Brain pericyte (primary cell): ENCODE measurements around the gene LYZ.
"Not testable (repeated sequence)": the region's sequence is repeated elsewhere in the genome, so short reads cannot be mapped to it uniquely, and the experiment has no call there.

ENCODE experiments used
- DNase-seq: peaks from one replicate; pipeline ENCODE4 v3.0.0-alpha.2; 2012; ENCODE audit warnings: low read depth, low spot score

Gene LYZ

DNA sequence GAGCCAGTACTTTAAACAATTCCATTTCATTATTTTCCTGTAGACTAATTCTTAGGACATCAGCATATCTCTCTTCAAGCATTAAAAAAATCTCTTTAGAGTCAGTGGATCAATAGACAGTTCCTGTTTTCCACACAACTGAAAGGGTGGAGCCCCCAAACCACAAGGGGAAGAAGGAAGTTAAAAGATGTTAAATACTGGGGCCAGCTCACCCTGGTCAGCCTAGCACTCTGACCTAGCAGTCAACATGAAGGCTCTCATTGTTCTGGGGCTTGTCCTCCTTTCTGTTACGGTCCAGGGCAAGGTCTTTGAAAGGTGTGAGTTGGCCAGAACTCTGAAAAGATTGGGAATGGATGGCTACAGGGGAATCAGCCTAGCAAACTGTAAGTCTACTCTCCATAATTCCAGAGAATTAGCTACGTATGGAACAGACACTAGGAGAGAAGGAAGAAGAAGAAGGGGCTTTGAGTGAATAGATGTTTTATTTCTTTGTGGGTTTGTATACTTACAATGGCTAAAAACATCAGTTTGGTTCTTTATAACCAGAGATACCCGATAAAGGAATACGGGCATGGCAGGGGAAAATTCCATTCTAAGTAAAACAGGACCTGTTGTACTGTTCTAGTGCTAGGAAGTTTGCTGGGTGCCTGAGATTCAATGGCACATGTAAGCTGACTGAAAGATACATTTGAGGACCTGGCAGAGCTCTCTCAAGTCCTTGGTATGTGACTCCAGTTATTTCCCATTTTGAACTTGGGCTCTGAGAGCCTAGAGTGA is at the start of gene LYZ:
LYZ (plus strand) TSS at position 220 of the 777 bp plus-strand sequence; CDS start at position 248, 28 bp downstream.
- DNase-seq, result no peak

DNA sequence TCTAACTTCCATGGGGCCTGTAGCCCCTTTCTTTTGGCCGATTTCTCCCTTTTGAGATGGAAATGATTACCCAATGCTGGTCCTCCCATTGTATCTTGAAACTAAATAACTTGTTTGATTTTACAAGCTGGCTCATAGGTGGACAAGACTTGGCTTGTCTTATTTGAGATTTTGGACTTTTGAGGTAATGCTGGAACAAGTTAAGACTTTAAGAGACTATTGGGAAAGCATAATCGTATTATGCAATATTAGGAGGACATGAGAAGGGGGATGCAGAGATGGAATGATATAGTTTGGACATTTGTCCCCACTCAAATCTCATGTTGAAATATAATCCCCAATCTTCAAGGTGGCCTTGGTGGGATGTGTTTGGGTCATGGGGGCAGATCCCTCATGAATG is 49.2 kb upstream of the LYZ start:
- no peak for DNase-seq

DNA sequence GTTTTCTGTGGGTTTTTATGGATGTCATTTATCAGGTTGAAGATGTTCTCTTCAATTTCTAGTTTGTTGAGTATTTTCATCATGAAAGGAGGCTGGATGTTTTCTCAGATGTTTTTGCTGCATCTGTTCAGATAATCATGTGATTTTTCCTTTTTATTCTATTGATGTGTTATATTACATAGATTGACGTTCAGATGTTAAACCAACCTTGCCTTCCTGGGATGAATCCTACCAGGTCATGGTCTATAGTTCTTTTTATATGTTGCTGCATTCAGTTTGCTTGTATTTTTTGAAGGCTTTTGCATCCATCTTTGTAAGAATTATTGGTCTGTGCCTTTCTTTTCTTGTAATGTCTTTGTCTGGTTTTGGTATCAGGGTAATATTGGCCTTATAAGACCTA is 43.9 kb upstream of the LYZ start:
- no peak for DNase-seq

DNA sequence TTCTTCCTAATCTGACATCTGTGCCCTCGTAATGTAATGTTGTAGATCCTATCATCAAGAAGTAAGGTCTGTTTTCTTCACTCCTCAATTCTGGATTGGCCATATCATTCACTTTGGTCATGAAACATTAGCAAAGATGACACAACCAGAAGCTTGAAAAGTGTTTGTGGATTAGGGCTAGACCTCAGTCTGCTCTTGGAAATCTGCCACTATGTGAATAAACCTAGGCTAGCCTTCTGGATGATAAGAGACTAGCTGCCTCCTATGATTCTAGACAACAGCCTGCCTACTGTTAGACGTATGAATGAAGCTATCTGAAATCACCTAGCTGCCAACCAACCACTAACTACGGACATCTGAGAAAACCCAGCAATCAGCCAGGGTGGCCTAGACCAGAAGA is 38.7 kb upstream of the LYZ start:
- no peak for DNase-seq

DNA sequence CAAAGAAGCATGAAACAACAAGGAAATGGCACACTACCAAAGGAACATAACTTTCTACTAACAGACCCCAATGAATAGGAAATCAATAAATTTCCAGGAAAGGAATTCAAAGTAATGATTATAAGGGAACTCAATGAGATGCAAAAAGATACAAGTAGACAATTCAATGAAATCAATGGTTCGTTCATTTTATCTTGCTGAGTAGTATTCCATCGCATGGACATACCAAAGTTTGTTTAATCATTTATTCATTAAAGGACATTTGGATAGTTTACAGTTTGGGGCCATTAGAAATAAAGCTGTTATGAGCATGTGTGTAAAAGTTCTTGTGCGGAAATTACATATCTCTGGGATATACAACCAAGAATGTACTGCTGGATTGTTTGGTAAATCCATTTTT is 35.0 kb upstream of the LYZ start:
- DNase-seq, result no peak

DNA sequence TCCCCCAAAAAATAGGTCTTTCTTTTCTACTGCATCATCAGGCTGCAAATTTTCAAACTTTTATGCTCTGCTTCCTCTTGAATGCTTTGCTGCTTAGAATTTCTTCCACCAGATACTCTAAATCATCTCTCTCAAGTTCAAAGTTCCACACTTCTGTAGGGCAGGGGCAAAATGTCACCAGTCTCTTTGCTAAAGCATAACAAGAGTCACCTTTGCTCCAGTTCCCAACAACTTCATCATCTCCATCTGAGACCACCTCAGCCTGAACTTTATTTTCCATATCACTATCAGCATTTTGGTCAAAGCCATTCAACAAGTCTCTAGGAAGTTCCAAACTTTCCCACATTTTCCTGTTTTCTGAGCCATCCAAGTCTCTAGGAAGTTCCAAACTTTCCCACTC is 31.4 kb upstream of the LYZ start:
- DNase-seq, result not testable (repeated sequence)

DNA sequence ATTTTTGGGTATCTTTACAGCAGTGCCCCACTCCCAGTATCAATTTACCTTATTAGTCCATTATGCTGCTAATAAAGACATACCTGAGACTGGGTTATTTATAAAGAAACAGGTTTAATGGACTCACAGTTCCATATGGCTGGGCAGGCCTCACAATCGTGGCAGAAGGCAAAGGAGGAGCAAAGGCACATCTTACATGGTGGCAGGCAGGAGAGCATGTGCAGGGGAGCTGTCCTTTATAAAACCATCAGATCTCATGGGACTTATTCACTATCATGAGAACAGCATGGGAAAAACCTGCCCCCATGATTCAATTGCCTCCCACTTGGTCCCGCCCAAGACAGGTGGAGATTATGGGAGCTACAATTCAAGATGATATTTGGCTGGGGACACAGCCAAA is 30.9 kb upstream of the LYZ start:
- DNase-seq, result not testable (repeated sequence)

DNA sequence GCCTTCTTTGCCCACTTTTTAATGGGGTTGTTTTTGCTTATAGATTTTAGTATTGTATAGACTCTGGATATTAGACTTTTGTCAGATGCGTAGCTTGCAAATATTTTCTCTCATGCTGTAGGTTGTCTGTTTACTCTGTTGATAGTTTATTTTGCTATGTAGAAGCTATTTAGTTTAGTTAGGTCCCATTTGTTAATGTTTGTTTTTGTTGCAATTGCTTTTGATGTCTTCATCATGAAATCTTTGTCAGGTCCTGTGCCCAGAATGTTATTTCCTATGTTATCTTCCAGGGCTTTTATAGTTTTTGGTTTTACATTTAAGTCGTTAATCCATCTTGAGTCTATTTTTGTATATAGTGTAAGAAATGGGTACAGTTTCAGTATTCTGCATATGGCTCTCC is 30.0 kb upstream of the LYZ start:
- no peak for DNase-seq

DNA sequence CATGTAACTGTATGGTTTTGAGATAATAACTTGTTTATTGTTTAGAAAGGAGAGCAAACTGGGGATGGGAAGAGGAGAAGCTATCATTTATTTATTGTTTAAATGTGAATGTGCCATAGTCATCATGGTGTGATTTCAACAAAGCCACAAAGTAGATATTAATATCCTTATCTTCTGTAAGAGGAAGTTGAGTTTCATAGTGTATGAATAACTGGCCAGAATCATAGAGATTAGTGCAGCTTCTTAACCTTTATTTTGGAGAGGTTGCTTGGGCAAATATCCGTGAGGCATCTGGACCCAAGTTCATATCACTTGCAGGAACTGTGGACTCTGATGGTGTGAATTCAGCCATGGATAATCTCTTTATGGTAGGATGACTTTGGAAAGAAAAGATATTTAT is 26.8 kb upstream of the LYZ start:
- no peak for DNase-seq

DNA sequence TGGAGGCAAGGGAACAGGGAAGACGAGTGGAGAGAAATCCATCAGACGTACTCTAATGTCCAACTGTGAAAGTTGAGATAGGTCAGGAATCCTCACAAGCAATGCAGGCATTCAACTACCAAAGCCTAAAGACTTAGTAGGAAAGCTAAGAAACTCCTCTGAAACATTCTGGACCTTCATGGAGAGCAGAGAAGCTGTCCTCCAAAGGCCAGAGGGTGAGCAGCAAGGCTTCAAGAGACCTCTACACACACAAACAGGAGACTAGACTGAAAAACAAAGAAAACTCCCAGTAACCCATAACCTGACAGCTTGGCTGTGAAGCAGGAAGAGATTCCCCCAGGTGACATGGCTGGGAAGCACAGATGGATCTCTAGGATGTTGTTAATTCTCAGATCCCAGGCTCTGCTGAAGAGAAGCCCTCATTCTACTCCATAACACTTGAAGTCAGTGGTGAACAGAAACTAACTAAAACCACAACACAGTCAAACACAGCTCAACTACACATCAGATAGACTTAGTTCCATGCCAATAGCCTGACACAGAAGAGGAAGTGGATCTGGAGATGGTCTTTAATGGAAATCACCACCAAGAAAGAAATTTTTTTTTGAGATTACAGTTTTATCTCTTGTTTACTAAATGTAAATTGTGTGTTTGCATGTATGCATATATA is 23.2 kb upstream of the LYZ start:
- no peak for DNase-seq

DNA sequence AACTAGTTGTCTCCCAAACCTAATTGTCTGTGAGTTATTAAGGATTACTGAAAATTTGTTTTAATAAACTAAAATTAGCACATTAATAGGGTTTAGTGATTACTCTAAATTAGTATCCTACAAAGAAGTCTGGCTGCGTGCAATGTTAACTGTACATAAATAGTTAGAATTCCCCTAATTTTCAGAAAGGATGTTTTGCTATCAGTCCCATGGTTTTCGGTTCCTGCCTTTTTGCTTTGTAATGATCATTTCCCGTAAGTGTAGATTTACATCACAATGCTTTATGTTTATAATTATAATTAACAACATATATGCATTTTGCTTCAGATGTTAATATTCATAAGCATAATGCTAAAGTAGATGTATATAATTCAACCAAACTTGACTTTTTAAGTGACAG is 19.8 kb upstream of the LYZ start:
- DNase-seq, result no peak

DNA sequence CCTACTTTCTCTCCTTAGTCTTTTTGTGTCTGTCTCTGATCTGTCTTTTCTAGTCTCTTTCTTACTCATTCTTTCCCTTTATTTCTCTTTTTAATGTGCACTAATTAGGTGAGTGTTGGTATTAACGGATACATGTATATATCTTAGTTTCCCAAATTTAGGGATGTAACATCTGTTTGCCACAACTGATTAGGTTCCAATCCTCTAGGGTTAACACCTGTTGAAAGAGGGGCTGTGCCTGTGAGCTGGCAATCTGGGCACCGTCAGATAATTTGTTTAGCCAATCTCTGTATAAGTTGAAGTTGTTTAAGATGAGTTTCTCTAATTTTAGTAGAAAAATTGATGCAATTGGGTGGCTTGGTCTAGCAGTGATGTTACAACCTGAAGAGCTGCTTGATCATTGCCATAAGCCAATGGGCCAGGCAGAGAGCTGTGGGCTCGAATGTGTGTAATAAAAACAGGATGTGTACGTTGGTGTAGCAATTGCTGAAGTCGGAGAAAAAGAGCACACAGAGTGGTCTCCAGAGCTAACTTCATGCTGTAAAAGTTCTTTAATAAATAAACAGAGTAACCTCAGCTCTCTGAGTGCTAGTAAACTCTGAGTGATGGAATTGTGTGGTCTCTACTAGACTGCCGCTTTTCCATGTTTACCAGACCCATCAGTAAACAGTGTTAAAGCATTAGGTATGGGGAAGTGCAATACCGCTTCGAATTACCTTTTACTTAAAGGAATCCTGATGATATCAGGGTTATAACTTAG is 18.3 kb upstream of the LYZ start:
- DNase-seq, result no peak

DNA sequence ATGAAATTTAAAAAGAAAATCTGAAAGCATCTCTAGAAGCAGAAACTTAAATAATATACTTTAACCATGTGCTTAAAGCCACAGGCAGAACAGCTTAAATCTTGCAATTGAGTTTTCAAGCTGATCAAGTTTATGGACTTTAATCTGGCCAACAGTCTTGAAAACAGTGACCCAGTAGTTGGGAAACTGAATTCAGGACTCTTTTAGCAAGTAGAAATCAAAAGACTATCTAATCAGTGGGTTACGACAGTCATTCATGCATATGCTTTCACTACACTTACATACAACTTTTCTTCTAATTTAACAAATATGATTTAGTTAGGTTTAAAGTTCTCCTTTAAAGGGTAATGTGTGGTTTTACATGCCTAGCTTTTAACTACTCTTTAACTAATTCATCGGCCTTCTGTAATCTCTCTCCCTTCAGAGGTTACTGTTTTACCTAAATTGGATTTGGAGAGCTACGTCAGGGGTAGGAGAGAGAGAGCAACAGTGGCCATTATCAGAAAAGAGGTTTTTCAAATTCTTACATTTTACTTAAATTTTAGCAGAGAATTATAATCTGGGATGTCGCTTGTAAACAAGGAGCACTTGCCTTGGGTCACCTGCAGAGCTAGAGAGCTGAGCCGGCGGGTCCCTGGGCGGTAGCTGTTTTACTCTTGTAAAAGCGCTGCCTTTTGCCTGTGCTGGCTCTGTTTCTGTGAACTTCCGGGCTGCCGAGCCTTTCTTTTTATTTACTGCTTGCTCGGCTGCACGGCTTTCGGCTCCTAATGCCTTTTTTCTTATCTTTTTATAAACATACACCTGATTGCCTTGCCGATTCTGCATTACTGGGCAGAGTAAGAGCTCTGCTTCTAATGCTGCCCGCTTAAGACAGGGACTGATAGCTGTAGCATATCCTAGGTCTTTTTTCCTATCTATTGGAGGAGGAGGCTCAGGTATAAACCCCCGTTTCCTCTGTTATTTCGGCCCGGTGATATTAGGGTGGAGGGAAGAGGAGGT is 17.4 kb upstream of the LYZ start:
- no peak for DNase-seq

DNA sequence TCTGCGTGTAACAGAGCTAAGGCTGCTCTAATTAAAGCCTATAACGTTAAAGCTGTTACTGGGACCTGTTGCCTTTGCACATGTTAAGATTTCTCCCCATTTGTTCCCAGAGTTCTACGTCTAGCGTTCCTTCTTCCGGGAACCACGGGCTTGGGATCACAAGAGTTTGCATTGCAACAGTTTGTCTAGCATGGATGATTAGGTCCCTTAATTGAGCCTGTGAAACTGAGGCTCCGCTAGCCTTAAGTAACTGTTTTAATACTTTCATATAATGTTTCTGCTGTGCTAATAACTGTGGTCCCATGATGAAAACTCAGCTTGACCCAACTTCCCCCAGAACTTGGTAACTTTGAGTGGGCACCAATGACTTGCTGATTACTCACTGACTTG is 16.7 kb upstream of the LYZ start:
- DNase-seq, result no peak

DNA sequence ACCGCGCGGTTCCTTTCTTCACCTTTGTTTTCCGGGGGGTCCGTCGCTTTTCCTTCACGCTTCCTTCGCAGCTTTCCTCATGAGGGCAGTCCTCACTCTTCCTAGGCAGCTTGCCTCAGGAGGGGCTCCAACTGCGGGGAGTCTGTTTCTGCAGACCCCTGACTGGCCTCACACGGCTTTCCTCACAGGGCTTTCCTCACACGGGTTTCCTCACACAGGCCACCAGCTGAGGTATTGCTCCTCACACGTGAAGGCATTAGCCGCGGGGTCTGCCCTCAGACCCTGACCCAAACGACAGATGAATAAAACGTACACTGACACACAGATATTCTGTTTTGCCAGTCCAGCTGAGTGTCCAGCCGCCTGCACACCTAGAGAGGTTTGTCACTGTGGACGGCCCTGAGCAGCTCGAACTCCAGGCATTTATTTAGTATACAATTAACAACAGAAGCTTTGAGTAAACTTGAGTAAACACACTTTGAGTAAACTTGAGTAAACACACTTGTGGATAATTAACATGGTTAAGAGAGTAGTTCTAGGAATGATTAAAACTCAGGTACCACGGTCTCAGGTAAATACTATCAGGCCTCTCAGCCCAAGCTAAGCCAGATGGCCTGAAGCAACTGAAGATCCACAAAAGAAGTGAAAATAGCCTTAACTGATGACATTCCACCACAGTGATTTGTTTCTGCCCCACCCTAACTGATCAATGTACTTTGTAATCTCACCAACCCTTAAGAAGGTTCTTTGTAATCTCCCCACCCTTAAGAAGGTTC is 16.1 kb upstream of the LYZ start:
- DNase-seq, result no peak

DNA sequence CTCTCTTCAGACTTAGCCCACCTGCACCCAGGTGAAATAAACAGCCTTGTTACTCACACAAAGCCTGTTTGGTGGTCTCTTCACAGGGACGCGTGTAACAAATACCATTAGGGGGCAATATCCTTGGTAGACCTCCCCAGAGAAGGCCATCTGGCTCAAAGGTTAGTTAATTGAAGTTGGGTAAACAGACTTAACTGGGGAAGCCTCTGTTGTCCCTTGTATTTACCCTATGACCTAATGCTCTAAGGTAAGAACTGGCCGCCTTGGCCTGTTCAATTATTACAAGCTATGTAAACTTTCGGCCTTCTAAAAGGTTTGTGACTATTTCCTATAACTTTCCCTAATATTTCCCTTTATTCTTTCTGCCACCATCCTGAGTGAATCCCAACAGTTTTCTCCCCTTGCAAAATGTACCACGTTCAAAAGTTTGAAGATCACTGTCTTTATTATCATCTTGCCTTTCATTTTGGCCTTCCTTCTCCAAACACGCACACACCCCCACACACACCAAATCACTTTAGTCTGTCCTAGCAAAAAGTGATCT is 15.3 kb upstream of the LYZ start:
- DNase-seq, result no peak

DNA sequence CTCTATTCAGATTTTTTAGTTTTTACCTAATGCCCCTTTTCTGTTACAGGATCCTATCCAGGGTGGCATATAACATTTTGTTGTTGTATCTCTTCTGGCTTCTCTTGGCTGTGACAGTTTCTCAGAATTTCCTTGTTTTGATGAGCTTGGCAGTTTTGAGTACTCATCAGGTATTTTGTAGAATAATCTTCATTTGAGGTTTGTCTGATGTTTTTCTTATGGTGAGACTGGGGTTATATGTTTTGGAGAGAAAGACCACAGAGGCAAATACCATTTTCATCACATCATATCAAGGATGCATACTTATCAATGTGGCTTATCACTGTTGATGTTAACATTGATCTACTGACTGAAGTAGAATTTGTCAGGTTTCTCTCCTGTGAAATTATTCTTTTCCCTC is 14.0 kb upstream of the LYZ start:
- DNase-seq, result no peak

DNA sequence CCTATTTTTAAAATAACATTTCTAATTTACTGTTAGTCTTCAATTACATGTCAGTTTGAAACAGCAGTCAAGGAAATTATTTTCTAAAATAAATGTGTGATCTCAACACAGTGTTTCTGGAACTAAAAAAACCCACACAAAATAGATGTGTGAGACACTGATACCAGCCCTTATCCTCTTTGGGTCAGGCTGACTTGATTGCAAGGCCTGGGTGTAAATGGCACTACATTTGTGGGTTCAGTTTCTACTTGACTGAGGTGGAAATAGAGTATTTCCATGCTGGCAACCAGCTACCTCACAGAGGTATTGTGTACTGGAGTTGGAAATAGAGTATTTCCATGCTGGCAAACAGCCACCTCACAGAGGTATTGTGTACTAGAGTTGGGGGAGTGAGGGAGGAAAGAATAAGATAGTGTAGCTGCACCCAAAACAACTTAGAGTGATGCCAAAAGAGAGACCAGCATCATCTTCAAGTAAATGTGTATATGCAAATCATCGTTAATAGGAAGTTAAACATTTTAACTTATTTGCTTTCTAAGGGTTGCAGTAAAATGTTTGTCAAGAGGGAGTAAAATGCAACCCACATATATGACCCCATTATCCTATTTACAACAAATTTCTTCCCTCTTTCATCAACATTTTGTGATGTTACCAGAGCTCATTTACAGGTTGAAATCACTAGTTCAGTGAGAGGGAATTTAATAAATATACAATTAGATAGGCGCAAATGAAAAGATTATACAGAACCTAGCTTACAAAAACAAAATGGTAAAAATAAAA is 10.7 kb upstream of the LYZ start:
- no peak for DNase-seq

DNA sequence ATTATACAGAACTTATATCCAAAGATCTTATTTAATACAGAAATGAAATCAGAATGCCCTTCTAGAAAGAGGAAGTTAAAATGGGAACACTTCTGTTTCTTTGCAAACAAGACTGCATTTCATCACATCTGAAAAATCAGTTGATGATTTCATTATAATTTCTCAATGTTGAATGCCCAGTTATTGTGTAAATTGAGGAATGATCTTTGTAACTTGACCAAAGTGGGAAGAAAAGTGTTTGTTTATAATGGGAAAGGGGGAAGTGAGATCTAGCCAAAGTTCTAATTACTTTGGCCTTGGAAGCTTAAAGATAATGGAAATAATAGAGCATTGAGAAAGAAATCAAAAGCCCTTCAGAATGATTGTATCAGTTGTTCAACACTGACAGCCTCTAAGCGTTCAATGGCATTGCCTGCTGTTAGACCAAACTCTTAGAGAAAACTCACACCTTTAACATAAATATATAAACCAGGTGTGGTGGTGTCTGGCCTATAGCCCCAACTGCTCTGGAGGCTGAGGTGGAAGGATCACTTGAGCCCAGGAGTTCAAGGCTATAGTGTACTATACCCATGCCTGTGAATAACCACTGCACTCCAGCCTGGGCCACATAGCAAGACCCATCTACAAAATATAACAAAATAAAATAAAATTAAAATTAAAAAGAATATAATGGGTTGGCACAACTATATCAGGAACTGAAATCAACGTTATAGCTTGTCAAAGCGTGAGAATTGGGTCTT is 9.9 kb upstream of the LYZ start:
- no peak for DNase-seq
